Calu3 (cell line): ENCODE data around the gene MLX. TPM values are rescaled to one million over a fixed set of nuclear protein-coding genes. Genes with fewer than 3 reads are reported as not detected.

ENCODE experiments used
- BruUV-seq: library from RNA; stranded (reverse); fragments of 400-500 nt; replicated peaks from 2 replicates; lab custom pipeline; 2021; lab: Mats Ljungman, UMichigan
- CTCF ChIA-PET: fragments of 300-600 bp; sonication (Branson Sonifier 250); formaldehyde crosslinking; loops from one replicate; lab custom pipeline; 2022; ENCODE audit warnings: antibody characterized with exemption; lab: Charles Lee
- DNase-seq: peaks from one replicate; pipeline ENCODE4 v3.0.0; 2022
- H3K27ac Mint-ChIP-seq: one replicate; pipeline ENCODE4 v1.8.0; 2022; ENCODE audit warnings: mixed read lengths; ENCODE audit not compliant: unreplicated experiment
- H3K27me3 Mint-ChIP-seq: one replicate; pipeline ENCODE4 v1.8.0; 2022; ENCODE audit warnings: mixed read lengths; ENCODE audit not compliant: unreplicated experiment
- H3K36me3 Mint-ChIP-seq: one replicate; pipeline ENCODE4 v1.8.0; 2022; ENCODE audit warnings: mild to moderate bottlenecking, moderate library complexity, mixed read lengths; ENCODE audit not compliant: insufficient read depth, unreplicated experiment
- H3K4me1 Mint-ChIP-seq: one replicate; pipeline ENCODE4 v1.8.0; 2022; ENCODE audit warnings: mild to moderate bottlenecking, low read depth, mixed read lengths; ENCODE audit not compliant: unreplicated experiment
- H3K4me3 Mint-ChIP-seq: one replicate; pipeline ENCODE4 v1.8.0; 2022; ENCODE audit warnings: mild to moderate bottlenecking, low read depth, moderate library complexity, mixed read lengths; ENCODE audit not compliant: unreplicated experiment
- H3K9me3 Mint-ChIP-seq: one replicate; pipeline ENCODE4 v1.8.0; 2022; ENCODE audit warnings: low read depth, mixed read lengths; ENCODE audit not compliant: unreplicated experiment
- CTCF ChIP-seq: fragments of 200-600 bp; IDR thresholded peaks from one replicate; pipeline ENCODE4 v1.8.0; 2022; ENCODE audit warnings: antibody characterized with exemption; ENCODE audit not compliant: unreplicated experiment
- intact Hi-C: fragments of 100-400 bp; cut with micrococcal nuclease; formaldehyde crosslinking; loops from one replicate; pipeline ENCODE4 v1.10.0; 2022; ENCODE audit not compliant: unreplicated experiment
- total RNA-seq: library from RNA; stranded (reverse); gene quantifications from 2 replicates; pipeline ENCODE4 v1.2.3, GENCODE V29; 2022

The MLX gene
- total RNA-seq, 1 experiment from 2014 or later: 69.8 TPM

- no peak for TF ChIP-seq CTCF
- BruUV-seq: no TSS peak
- Mint-ChIP-seq H3K4me1 (peaks cover 41% of the 10 kb centered on the region), H3K27ac (peak overlapping the region; percentile 53), H3K27me3 (no peaks in the 10 kb centered on the region), H3K9me3 (no peaks in the 10 kb centered on the region), H3K4me3 (no peak overlapping the region), H3K36me3 (peaks cover 40% of the 10 kb centered on the region)
- intact Hi-C loops: no loop called here
- no peak for DNase-seq
- CTCF ChIA-PET: interaction anchor here (0.5 kb wide), 1 partner anchor 1518 kb away, joined by 5 read pairs; no protein-coding TSS in a partner anchor
Observed at GRCh38 chr17:42525221-42525620, 41.7 kb upstream of the MLX start.

GRCh38 chr17:42526031-42526444 lies 40.9 kb upstream of the MLX start:
- TF ChIP-seq CTCF: no peak
- CTCF ChIA-PET: interaction anchor here (2.3 kb wide), 1 partner anchor 8 kb away, joined by 65 read pairs; no protein-coding TSS in a partner anchor
- no peak for DNase-seq
- no peaks in the 10 kb centered on the region for H3K27me3 Mint-ChIP-seq
- no TSS peak for BruUV-seq
- H3K4me3 Mint-ChIP-seq: no peak overlapping the region
- H3K36me3 Mint-ChIP-seq: peaks cover 34% of the 10 kb centered on the region
- peaks cover 41% of the 10 kb centered on the region for H3K4me1 Mint-ChIP-seq
- intact Hi-C loops: no loop called here
- H3K9me3 Mint-ChIP-seq: no peaks in the 10 kb centered on the region
- H3K27ac Mint-ChIP-seq: no peak overlapping the region

- Mint-ChIP-seq H3K4me3 (no peak overlapping the region), H3K36me3 (peaks cover 23% of the 10 kb centered on the region), H3K4me1 (peaks cover 39% of the 10 kb centered on the region), H3K27ac (no peak overlapping the region), H3K27me3 (no peaks in the 10 kb centered on the region), H3K9me3 (no peaks in the 10 kb centered on the region)
- no peak for DNase-seq
- CTCF ChIA-PET: interaction anchor here (0.5 to 2.3 kb wide), 20 partner anchors 8 to 247 kb away, joined by 3 to 65 read pairs (median 6); partner anchors contain the start of genes CAVIN1, NAGLU and STAT3
- intact Hi-C loops: no loop called here
- no peak for TF ChIP-seq CTCF
- BruUV-seq: no TSS peak
Observed at GRCh38 chr17:42527932-42528331, 39.0 kb upstream of the MLX start.

GRCh38 chr17:42529061-42529460 lies 37.8 kb upstream of the MLX start:
- H3K27me3 Mint-ChIP-seq: no peaks in the 10 kb centered on the region
- CTCF ChIA-PET: interaction anchor here (0.7 kb wide), 1 partner anchor 168 kb away, joined by 5 read pairs; no protein-coding TSS in a partner anchor
- no peak overlapping the region for H3K27ac Mint-ChIP-seq
- no peak overlapping the region for H3K4me3 Mint-ChIP-seq
- intact Hi-C loops: no loop called here
- no peak for DNase-seq
- no peaks in the 10 kb centered on the region for H3K9me3 Mint-ChIP-seq
- TF ChIP-seq CTCF: no peak
- H3K36me3 Mint-ChIP-seq: peaks cover 19% of the 10 kb centered on the region
- H3K4me1 Mint-ChIP-seq: peaks cover 47% of the 10 kb centered on the region
- no TSS peak for BruUV-seq
